Measurements from ENCODE around the gene RHOH. TPM values are rescaled to one million over a fixed set of nuclear protein-coding genes. Genes with fewer than 3 reads are reported as not detected.

RHOH gene
- total and polyA plus RNA-seq, 2 of the 13 experiments (the other 11 are each of a cell fraction or from before 2014, with no cell fraction given): 0.57 TPM; not detected in 1

- ChIA-PET CTCF (ENCODE audit: low intra/inter-chr PET ratio, low total read pairs) (no interaction called here), POLR2A (no interaction called here)
- no peaks in the 10 kb centered on the region for H3K4me1 ChIP-seq (ENCODE audit: insufficient read depth, low read length)
- H3K9ac ChIP-seq (ENCODE audit: insufficient read depth, low read depth, low read length): no peak overlapping the region
- no peak overlapping the region for H2AFZ ChIP-seq (ENCODE audit: low read length)
- intact Hi-C loops (cut with micrococcal nuclease; ENCODE audit: unreplicated experiment): no loop called here
- ATAC-seq (no peak), FAIRE-seq (no peak), DNase-seq (ENCODE audit: low spot score) (no peak)
- peaks cover 0 to 9% of the 10 kb centered on the region in 2 experiments; a peak in 1 of 5 replicates for H3K27me3 ChIP-seq (ENCODE audit: control insufficient read depth in 1 of 2, insufficient read depth in 2 of 2, low read length in 2 of 2)
- no peak overlapping the region for H3K4me2 ChIP-seq (ENCODE audit: low read depth, low read length)
- in situ Hi-C loops (cut with HindIII; ENCODE audit: extremely low pct_ligation_motif_present, low pct_unique_long_range_greater_than_20kb): no loop called here
- H3K36me3 ChIP-seq (replicated peaks in 1 of 2; ENCODE audit: control insufficient read depth in 1 of 2, insufficient read depth in 2 of 2, low read length in 2 of 2): no peaks in the 10 kb centered on the region
- no peaks in the 10 kb centered on the region for H4K20me1 ChIP-seq (ENCODE audit: insufficient read depth, low read length)
- H3K4me3 ChIP-seq (replicated peaks in 1 of 3; ENCODE audit: insufficient read depth in 1 of 3, low read depth in 2 of 3, low read length in 3 of 3): no peak overlapping the region
- no peaks in the 10 kb centered on the region for H3K79me2 ChIP-seq (ENCODE audit: insufficient read depth, low read length)
- H3K9me3 ChIP-seq (ENCODE audit: low read length): no peaks in the 10 kb centered on the region
- no TSS peak for BruUV-seq (replicated peaks)
- H3K27ac ChIP-seq (ENCODE audit: extremely low read length, insufficient read depth, low read length): no peak overlapping the region
- WGBS (ENCODE audit: low lambda C conversion rate): 53% methylated on average over 10 of the region's 10 CpGs
- TF ChIP-seq NFAT5 (CRISPR knock-in tag; IDR thresholded peaks at IDR 0.05) (no peak), ZNF253 (CRISPR knock-in tag; IDR thresholded peaks at IDR 0.05; ENCODE audit: borderline replicate concordance) (no peak), ZNF510 (CRISPR knock-in tag; IDR thresholded peaks at IDR 0.05; ENCODE audit: low read depth) (no peak), PHF21A (CRISPR knock-in tag; IDR thresholded peaks at IDR 0.05) (no peak), SNAPC2 (CRISPR knock-in tag; IDR thresholded peaks at IDR 0.05) (no peak), ZNF75D (CRISPR knock-in tag; IDR thresholded peaks at IDR 0.05; ENCODE audit: borderline replicate concordance) (no peak), MIER2 (CRISPR knock-in tag; IDR thresholded peaks at IDR 0.05) (no peak), ADNP (CRISPR knock-in tag; IDR thresholded peaks at IDR 0.05) (no peak), ZNF841 (CRISPR knock-in tag; IDR thresholded peaks at IDR 0.05; ENCODE audit: borderline replicate concordance) (no peak), FOXA3 (CRISPR knock-in tag; IDR thresholded peaks at IDR 0.05) (no peak), EEA1 (CRISPR knock-in tag; IDR thresholded peaks at IDR 0.05; ENCODE audit: borderline replicate concordance) (no peak), ZNF850 (CRISPR knock-in tag; conservative IDR thresholded peaks at IDR 0.05) (no peak), NBN (conservative IDR thresholded peaks at IDR 0.05) (no peak), MEF2D (CRISPR knock-in tag; IDR thresholded peaks at IDR 0.05) (no peak), ZNF275 (CRISPR knock-in tag; IDR thresholded peaks at IDR 0.05; ENCODE audit: borderline replicate concordance) (no peak)
- TF ChIP-seq, protein P1, sequence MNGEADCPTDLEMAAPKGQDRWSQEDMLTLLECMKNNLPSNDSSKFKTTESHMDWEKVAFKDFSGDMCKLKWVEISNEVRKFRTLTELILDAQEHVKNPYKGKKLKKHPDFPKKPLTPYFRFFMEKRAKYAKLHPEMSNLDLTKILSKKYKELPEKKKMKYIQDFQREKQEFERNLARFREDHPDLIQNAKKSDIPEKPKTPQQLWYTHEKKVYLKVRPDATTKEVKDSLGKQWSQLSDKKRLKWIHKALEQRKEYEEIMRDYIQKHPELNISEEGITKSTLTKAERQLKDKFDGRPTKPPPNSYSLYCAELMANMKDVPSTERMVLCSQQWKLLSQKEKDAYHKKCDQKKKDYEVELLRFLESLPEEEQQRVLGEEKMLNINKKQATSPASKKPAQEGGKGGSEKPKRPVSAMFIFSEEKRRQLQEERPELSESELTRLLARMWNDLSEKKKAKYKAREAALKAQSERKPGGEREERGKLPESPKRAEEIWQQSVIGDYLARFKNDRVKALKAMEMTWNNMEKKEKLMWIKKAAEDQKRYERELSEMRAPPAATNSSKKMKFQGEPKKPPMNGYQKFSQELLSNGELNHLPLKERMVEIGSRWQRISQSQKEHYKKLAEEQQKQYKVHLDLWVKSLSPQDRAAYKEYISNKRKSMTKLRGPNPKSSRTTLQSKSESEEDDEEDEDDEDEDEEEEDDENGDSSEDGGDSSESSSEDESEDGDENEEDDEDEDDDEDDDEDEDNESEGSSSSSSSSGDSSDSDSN (CRISPR knock-in tag; IDR thresholded peaks at IDR 0.05): no peak
- TF ChIP-seq, protein P2, sequence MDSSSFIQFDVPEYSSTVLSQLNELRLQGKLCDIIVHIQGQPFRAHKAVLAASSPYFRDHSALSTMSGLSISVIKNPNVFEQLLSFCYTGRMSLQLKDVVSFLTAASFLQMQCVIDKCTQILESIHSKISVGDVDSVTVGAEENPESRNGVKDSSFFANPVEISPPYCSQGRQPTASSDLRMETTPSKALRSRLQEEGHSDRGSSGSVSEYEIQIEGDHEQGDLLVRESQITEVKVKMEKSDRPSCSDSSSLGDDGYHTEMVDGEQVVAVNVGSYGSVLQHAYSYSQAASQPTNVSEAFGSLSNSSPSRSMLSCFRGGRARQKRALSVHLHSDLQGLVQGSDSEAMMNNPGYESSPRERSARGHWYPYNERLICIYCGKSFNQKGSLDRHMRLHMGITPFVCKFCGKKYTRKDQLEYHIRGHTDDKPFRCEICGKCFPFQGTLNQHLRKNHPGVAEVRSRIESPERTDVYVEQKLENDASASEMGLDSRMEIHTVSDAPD (CRISPR knock-in tag; IDR thresholded peaks at IDR 0.05): no peak
These were observed 86.6 kb downstream of the RHOH start for GRCh38 chr4:40283413-40283812.

Measured in HepG2 (cell line).